ENCODE measurements around the gene SCCPDH. TPM values are rescaled to one million over a fixed set of nuclear protein-coding genes. Genes with fewer than 3 reads are reported as not detected.
A peak's percentile ranks its signal among the peaks of the same experiment; 100 is the strongest.

The SCCPDH gene
- total and polyA plus RNA-seq, 2 of the 13 experiments (the other 11 are each of a cell fraction or from before 2014, with no cell fraction given): 36.7 to 62.3 TPM

DNA sequence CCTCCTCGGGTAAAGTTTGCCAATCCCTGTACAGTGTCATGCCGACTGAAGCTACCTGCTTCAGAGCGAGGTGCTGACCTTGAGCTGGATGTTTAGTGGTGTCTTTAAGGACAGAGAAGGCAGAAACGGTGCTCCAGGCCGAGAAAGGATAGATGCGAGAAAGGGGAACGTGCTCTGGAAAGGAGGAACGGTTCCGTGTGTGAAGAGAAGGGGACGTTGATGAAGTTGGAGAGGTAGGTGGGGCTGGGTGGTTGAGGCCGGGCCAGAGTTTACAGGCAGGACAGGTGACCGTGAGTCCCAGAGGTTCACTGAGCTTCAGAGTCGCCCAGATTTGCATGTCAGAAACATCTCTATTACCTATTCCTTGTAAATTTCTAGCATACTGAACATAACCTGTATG, 90.7 kb downstream of the SCCPDH start:
- Histone ChIP-seq H4K20me1 (ENCODE audit: insufficient read depth, low read length) (no peaks in the 10 kb centered on the region), H3K9ac (ENCODE audit: insufficient read depth, low read depth, low read length) (no peak overlapping the region), H3K36me3 (replicated peaks in 1 of 2; ENCODE audit: control insufficient read depth in 1 of 2, insufficient read depth in 2 of 2, low read length in 2 of 2) (no peaks in the 10 kb centered on the region), H2AFZ (ENCODE audit: low read length) (peak overlapping the region; percentile 70), H3K27me3 (ENCODE audit: control insufficient read depth in 1 of 2, insufficient read depth in 2 of 2, low read length in 2 of 2) (peaks cover 0 to 26% of the 10 kb centered on the region in 2 experiments; a peak in 3 of 5 replicates), H3K27ac (ENCODE audit: extremely low read length, insufficient read depth, low read length) (no peak overlapping the region), H3K4me1 (ENCODE audit: insufficient read depth, low read length) (peaks cover 36% of the 10 kb centered on the region), H3K9me3 (ENCODE audit: low read length) (peaks cover 4% of the 10 kb centered on the region; the same call in 1 of the 2 replicates), H3K4me2 (ENCODE audit: low read depth, low read length) (peak overlapping the region; percentile 56), H3K79me2 (ENCODE audit: insufficient read depth, low read length) (no peaks in the 10 kb centered on the region), H3K4me3 (replicated peaks in 1 of 3; ENCODE audit: insufficient read depth in 1 of 3, low read depth in 2 of 3, low read length in 3 of 3) (peak overlapping the region in 1 of 3 experiments; percentile 3; a peak in 1 of 6 replicates)
- DNase-seq (ENCODE audit: low spot score) (no peak), ATAC-seq (peak; percentile 67), FAIRE-seq (no peak)
- in situ Hi-C loops (cut with HindIII; ENCODE audit: extremely low pct_ligation_motif_present, low pct_unique_long_range_greater_than_20kb): no loop called here
- intact Hi-C loops (cut with micrococcal nuclease; ENCODE audit: unreplicated experiment): no loop called here
- WGBS (ENCODE audit: low lambda C conversion rate): 11% methylated on average over 13 of the region's 13 CpGs
- TF ChIP-seq SALL1 (CRISPR knock-in tag; IDR thresholded peaks at IDR 0.05): 0 out of 2 replicates have a peak, but pooled peaks have one; percentile 19
- TF ChIP-seq, protein P1, sequence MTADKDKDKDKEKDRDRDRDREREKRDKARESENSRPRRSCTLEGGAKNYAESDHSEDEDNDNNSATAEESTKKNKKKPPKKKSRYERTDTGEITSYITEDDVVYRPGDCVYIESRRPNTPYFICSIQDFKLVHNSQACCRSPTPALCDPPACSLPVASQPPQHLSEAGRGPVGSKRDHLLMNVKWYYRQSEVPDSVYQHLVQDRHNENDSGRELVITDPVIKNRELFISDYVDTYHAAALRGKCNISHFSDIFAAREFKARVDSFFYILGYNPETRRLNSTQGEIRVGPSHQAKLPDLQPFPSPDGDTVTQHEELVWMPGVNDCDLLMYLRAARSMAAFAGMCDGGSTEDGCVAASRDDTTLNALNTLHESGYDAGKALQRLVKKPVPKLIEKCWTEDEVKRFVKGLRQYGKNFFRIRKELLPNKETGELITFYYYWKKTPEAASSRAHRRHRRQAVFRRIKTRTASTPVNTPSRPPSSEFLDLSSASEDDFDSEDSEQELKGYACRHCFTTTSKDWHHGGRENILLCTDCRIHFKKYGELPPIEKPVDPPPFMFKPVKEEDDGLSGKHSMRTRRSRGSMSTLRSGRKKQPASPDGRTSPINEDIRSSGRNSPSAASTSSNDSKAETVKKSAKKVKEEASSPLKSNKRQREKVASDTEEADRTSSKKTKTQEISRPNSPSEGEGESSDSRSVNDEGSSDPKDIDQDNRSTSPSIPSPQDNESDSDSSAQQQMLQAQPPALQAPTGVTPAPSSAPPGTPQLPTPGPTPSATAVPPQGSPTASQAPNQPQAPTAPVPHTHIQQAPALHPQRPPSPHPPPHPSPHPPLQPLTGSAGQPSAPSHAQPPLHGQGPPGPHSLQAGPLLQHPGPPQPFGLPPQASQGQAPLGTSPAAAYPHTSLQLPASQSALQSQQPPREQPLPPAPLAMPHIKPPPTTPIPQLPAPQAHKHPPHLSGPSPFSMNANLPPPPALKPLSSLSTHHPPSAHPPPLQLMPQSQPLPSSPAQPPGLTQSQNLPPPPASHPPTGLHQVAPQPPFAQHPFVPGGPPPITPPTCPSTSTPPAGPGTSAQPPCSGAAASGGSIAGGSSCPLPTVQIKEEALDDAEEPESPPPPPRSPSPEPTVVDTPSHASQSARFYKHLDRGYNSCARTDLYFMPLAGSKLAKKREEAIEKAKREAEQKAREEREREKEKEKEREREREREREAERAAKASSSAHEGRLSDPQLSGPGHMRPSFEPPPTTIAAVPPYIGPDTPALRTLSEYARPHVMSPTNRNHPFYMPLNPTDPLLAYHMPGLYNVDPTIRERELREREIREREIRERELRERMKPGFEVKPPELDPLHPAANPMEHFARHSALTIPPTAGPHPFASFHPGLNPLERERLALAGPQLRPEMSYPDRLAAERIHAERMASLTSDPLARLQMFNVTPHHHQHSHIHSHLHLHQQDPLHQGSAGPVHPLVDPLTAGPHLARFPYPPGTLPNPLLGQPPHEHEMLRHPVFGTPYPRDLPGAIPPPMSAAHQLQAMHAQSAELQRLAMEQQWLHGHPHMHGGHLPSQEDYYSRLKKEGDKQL (CRISPR knock-in tag; IDR thresholded peaks at IDR 0.05; ENCODE audit: low read depth): no peak
- ChIA-PET CTCF (ENCODE audit: low intra/inter-chr PET ratio, low total read pairs) (no interaction called here), POLR2A (no interaction called here)
- no TSS peak for BruUV-seq (replicated peaks)

Measured in HepG2 (cell line).